Ramos (cell line): ENCODE results near the gene QSOX1.

Experiments used
- in situ Hi-C: fragments of 300-500 bp; cut with MboI; formaldehyde crosslinking; loops from one replicate; pipeline ENCODE4 v1.14.3; 2022; ENCODE audit warnings: low sequenced_read_pairs; ENCODE audit not compliant: unreplicated experiment

QSOX1 gene

DNA sequence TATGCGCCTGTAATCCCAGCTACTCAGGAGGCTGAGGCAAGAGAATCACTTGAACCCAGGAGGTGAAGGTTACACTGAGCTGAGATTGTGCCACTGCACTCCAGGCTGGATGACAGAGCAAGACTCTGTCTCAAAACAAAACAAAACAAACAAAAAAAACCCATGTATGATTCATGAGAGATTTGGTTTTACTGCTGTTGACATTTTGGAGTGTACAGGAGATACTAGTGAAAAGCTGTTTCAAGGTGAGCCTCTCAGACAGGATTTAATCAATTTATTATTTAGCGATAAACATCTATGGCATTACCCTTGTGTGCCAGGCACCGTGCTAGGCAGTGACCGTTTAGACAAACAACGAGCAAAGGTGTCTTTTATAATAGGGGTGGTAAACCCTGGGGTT, 91.9 kb downstream of the QSOX1 start:
- in situ Hi-C loops: no loop called here

DNA sequence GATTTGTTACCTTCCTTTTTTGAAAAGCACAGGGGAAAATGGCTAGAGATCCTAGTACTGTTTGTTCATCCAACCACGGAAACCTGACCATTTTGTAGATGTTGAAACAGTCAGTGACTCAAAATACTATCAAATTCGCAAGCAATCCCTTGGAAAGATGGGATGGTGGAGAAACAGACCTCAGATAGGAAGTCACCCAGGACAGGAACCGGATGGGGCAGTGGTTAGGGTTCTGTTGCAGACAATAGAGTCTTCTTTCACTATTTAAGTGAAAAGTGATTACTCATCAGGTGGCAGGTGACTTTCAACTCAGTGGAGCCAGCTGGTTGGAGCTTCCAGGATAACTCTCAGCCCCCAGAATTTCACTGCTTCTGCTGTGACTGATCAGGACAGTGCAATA, 92.4 kb downstream of the QSOX1 start:
- in situ Hi-C loops: no loop called here

DNA sequence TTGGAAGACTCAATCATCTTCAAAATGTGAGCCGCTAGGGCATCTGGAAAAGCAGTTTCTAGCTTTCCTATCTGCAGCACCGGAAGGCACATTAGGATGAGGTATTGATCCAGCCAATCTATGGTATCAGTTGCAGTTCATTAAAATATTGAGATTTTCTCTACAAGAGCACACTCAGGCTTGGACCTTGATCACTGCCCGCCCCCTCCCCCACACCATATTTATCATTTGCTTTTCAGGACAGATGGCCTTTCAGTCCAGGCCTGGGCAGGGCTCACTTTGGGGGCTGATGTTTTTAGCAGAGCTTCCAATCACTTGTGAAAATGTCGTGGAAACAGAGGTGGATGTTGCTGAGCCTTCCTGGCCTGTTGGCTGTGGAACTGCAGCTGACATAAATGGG, 92.9 kb downstream of the QSOX1 start:
- in situ Hi-C loops: no loop called here

DNA sequence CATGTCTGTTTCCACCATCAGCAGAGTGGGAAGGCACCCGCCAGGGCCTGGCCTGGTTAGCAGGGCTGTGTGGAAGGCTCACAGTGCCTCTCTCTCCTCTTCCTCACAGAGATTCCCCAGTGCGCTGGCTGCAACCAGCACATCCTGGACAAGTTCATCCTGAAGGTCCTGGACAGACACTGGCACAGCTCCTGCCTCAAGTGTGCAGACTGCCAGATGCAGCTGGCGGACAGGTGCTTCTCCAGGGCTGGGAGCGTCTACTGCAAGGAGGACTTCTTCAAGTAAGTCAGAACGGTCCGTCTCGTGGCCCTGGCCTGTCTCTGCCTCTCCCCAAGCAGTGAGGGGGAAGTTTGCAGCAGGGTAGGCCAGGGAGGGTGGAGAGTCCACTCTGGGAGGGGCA, 93.5 kb downstream of the QSOX1 start:
- in situ Hi-C loops: no loop called here

DNA sequence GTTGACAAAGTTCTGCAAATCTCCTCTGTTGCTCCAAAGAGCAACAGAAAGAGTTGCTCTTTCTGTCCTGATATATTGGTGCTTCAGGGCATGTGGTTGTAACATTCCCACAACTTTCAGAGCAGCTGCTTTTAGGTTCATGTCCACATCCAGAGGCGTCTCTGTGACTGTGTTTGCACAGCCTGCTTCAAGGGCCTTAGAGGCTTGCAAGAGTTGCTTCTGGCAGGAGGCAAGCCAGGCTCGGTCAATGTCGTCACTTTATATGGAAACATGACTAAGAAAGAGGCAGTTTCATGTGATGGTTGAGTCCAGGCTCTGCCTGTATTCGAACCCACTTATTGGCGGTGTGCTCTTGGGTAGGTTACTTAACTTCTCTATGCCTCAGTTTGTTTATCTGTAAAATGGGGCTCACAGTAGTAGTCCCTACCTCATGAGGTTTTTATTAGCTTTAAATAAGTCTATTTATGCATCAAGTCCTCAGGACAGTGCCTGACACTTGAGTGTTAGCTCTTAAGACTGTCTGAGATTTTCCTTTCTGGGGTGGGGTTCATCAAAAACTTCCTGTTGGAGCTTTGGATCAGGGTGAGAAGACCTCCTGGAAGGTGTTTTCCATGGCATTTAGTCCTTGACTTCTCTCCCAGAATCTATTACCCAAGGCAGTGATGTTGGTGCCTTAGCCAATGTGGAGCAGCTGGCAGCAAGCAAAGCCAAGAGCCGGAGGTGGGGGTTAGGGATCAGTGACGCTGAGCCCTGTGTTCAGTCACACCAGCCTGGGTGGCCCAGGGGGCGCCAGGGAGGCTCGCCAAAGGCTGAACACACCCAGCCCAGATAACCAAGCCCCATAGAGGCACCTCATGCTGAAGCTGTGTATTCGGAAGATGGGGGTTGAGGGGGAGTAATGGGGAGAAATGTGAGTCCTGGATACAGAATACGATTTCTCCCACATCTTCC, 94.3 kb downstream of the QSOX1 start:
- in situ Hi-C loops: no loop called here

DNA sequence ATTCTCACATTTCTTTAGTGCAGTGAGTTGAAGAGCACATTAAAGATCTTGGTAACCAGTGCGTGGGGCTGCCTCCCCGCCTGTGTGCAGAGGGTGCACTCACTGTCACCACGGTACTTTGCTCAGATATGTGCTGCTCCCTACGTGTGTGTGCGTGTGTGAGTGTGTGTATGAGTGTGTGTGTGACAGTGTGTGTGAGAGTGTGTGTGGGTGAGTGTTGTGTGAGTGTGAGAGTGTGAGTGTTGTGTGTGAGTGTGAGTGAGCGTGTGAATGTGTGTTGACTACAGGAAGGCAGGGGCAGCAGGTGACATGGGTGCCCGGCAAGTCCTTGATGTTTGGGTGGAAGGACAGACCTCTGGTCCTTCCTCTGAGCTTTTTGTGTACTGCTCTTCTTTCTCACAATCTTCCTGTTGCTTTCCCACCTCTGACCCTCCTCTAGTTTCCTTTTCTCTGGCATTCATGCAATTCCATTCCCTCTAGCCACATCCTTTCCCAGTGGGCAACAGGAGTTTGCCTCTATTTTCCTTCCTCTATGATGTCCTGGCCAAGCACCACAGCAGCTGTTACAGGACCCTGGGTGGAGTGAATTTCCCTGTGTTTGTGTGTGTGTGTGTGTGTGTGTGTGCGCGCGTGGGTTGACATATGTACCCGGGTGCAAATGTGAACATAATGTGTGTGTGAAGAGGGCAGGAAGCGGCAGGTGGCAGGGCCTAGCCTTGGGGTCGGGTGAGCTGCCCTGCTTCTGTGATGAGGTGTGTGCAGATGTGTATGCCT, 95.2 kb downstream of the QSOX1 start:
- in situ Hi-C loops: no loop called here

GRCh38 chr1:180250499-180250770, 95.8 kb downstream of the QSOX1 start:
- in situ Hi-C loops: no loop called here

GRCh38 chr1:180250883-180251509, 96.3 kb downstream of the QSOX1 start:
- in situ Hi-C loops: no loop called here

DNA sequence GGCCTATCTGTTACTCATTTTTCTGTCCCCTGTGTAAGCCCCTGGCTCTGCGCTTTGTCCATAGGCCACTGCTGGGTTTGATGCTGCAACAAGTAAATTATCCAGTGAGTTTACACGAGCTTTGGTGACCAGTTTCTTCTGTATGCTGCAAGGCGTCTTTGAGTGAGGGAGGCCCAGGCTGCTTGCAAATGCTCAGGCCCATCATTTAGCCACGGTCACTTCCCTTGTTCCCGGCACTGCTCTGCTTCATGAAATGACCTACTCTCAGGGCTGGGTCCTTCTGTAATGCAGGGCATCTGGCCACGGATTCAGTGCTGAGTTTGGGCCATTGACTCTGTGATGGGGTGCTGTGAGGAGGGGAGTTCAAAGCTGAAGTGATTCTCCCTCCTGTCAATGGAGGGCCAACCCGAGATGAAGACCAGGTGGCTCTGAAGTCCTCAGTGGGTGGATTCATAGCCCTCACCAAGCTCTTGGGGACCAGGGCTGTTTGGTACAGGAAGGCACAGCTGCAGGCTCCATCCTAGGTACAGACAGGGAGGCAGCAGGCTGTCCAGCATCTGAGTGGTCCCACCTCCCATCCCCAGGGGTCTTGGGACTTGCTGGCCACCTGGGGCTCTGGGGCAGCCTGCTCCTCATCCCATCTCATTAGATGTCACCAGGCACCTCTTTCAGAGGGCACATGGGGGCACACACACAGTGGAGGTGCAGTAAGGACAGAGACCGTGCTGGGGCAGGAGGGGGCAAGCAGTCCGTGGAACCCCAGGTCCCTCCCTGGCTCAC, 97.0 kb downstream of the QSOX1 start:
- in situ Hi-C loops: no loop called here

GRCh38 chr1:180252638-180253536, 98.2 kb downstream of the QSOX1 start:
- in situ Hi-C loops: no loop called here
